Endometrial microvascular endothelial cells (primary cell): ENCODE data around the gene NPIPA1. TPM values are rescaled to one million over a fixed set of nuclear protein-coding genes. Genes with fewer than 3 reads are reported as not detected.
"Not testable (repeated sequence)": the region's sequence is repeated elsewhere in the genome, so short reads cannot be mapped to it uniquely, and the experiment has no call there.

Source experiments
- in situ Hi-C: cut with HindIII; loops from 2 replicates; pipeline ENCODE4 v1.10.0; 2017; ENCODE audit warnings: low sequenced_read_pairs, low pct_unique_long_range_greater_than_20kb; ENCODE audit errors: inconsistent ontology term
- total RNA-seq: library from RNA; depleted of rRNA; stranded (reverse); fragments of >200 nt; gene quantifications from one replicate; pipeline ENCODE4 v1.2.3, GENCODE V29; 2015; ENCODE audit errors: inconsistent ontology term

Gene NPIPA1
- total RNA-seq = 27.7 TPM

- in situ Hi-C loops = not testable (repeated sequence)
These were observed at the start of gene NPIPA1 for GRCh38 chr16:14937143-14937542. NPIPA1 (plus strand) TSS chr16:14937443; CDS start chr16:14937443, 0 bp downstream.

DNA sequence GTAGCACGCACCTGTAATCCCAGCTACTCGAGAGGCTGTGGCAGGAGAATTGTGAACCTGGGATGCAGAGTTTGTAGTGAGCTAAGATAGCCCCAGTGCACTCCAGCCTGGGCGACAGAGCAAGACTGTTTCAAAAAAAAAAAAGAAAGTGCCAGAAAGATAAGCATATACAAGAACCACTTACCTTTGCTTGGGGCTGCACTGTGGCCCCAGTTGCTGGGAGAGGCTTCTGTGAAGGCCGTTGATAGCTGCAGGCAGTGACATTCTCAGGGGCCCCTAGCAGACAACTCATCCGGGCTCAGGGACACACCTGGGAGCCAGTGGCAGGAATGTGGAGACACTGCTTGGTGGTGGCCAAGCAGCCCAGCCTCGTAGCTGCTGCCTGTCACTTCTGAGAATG is 45.1 kb upstream of the NPIPA1 start:
- in situ Hi-C loops = not testable (repeated sequence)

DNA sequence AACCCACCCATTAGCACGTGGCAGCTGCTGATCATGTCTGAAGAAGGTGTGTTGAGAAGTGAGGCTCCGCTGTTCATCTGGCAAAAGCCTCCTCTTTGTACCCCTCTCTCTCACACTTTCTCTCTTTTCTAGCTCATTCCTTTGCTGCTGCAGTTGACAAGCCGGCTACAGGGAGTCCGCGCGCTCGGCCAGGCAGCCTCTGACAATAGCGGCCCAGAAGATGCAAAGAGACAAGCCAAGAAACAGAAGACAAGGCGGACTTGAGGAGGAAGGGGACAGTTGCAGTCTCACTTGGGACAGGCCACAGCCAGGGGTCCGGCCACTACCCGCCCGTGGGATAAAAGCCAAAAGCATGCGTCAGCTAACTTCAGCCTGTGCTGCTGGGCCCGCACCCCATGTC is 41.9 kb upstream of the NPIPA1 start:
- in situ Hi-C loops = not testable (repeated sequence)

GRCh38 chr16:14896023-14896422 is 41.2 kb upstream of the NPIPA1 start:
- in situ Hi-C loops = not testable (repeated sequence)

- in situ Hi-C loops = not testable (repeated sequence)
These were observed 40.1 kb upstream of the NPIPA1 start for GRCh38 chr16:14897006-14897664.

- in situ Hi-C loops = not testable (repeated sequence)
These were observed 39.1 kb upstream of the NPIPA1 start for GRCh38 chr16:14898162-14898561.

DNA sequence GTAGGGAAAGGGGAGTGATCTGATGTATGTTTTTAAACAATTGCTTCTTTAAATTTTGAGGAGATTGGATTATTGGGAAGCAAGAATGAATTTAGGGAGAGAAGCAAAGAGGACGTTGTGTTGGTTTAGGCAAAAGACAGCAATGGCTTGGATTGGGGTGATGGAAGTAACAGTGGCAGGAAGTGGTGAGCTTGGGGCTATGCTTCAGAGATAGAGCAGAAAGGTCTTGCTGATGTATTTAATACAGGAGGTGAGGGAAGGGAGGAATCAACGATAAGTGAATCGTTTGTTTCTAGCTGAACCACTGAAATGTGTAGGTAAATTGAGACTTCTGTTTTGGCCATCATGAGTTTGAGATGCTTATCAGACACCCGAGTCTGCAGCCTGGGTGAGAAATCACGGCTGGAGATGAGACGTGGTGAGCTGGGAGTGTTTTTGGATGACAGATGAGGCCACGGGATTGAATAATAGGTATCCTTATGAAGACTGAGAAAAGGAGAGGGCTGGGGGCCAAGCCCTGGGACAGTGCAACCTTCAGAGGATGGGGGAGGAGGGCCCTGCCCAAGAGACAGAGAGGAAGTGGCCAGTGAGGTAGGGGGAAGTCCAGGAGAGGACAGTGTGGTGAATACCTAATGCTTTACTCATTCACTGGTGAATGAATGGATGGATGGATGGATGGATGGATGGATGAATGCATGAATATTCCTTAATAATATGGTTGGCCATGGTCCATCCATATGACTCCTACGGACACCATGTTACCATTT is 33.9 kb upstream of the NPIPA1 start:
- in situ Hi-C loops = not testable (repeated sequence)

- in situ Hi-C loops = not testable (repeated sequence)
These were observed 27.5 kb upstream of the NPIPA1 start for GRCh38 chr16:14909744-14910143.

- in situ Hi-C loops = not testable (repeated sequence)
These were observed 26.2 kb upstream of the NPIPA1 start for GRCh38 chr16:14910833-14911629.

DNA sequence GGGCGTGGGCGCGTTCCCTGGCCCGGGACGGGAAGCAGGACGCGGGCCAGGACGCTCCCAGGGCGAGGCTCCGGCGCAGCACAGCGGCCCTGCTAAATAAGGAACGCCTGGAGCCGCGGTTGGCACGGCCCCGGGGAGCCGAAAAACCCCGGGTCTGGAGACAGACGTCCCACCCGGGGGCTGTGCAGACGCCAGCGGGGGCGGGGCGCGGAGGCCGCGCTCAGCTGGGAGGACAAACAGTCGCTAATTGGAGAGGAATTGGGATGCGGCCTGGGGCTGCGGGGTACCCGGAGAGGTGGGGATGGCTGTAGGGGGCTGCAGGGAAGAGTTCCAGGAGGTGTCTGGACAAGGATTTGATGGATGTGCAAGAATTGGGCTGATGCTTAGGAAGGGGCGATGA is 25.3 kb upstream of the NPIPA1 start:
- in situ Hi-C loops = not testable (repeated sequence)

GRCh38 chr16:14912588-14912987 is 24.7 kb upstream of the NPIPA1 start:
- in situ Hi-C loops = not testable (repeated sequence)

GRCh38 chr16:14918504-14918903 is 18.7 kb upstream of the NPIPA1 start:
- in situ Hi-C loops = not testable (repeated sequence)

DNA sequence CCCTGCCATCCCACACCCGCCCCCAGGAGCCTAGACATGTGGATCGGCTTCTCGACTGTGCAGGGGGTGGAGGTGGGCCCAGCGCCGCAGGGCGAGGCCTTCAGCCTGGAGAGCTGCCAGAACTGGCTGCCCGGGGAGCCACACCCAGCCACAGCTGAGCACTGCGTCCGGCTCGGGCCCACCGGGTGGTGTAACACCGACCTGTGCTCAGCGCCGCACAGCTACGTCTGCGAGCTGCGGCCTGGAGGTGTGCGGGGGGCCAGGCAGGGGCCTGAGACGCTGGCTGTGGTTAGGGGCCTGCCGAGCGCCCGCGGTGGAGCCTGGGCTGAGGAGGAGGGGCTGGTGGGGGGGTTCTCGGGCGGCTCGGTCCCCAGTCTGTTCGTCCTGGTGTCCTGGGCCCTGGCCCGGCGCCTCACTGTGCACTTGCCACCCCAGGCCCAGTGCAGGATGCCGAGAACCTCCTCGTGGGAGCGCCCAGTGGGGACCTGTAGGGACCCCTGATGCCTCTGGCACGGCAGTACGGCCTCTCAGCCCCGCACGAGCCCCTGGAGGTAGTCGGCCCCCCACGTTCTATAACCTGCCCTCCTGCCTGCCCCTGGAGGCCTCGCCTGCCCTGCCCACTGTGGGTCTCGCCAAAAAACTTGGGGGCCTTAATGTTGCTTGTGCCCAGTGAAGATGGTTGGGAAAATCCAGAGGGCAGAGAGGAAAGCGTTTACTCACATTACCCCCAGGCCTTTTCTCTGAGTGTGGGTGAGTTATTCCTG is 17.2 kb upstream of the NPIPA1 start:
- in situ Hi-C loops = not testable (repeated sequence)

DNA sequence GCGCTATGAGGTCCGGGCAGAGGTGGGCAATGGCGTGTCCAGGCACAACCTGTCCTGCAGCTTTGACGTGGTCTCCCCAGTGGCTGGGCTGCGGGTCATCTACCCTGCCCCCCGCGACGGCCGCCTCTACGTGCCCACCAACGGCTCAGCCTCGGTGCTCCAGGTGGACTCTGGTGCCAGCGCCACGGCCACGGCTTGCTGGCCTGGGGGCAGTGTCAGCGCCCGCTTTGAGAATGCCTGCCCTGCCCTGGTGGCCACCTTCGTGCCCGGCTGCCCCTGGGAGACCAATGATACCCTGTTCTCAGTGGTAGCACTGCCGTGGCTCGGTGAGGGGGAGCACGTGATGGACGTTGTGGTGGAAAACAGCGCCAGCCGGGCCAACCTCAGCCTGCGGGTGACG is 15.0 kb upstream of the NPIPA1 start:
- in situ Hi-C loops = not testable (repeated sequence)

DNA sequence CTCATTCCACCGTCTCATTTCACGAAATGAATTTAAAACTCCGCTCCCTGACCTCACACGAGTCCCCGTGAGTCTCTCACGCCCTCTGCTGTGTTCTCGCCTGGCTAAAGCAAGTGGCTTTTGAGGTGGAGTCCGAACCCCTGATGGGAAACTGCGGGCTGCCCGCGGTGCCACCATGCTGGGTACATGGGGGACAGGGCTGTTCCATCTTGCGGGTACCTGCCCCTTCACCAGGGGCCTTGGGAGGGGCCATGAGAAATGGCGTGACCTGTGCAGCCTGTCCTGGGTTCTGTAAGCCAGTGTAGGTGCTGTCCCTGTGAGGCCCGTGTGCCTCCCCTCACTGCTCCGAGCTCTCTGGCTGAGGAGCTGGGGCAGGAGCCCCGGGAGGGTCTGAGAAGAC is 14.3 kb upstream of the NPIPA1 start:
- in situ Hi-C loops = not testable (repeated sequence)

- in situ Hi-C loops = not testable (repeated sequence)
These were observed 13.7 kb upstream of the NPIPA1 start for GRCh38 chr16:14923394-14924088.

GRCh38 chr16:14924359-14924758 is 12.9 kb upstream of the NPIPA1 start:
- in situ Hi-C loops = not testable (repeated sequence)

- in situ Hi-C loops = not testable (repeated sequence)
These were observed 12.3 kb upstream of the NPIPA1 start for GRCh38 chr16:14924982-14925381.
